HUES64 (cell line): ENCODE data around the gene ATP9A.
"Not testable (repeated sequence)": the region's sequence is repeated elsewhere in the genome, so short reads cannot be mapped to it uniquely, and the experiment has no call there.

Experiments
- H3K27ac ChIP-seq: 2 replicates; pipeline ENCODE4 v1.7.0; 2013; ENCODE audit warnings: low read depth, low read length, inconsistent platforms
- H3K27me3 ChIP-seq: 2 replicates; pipeline ENCODE4 v1.6.1; 2013; ENCODE audit warnings: mild to moderate bottlenecking, low read length; ENCODE audit not compliant: insufficient read depth
- H3K36me3 ChIP-seq: 2 replicates; pipeline ENCODE4 v1.6.1; 2013; ENCODE audit warnings: mild to moderate bottlenecking, low read length; ENCODE audit not compliant: insufficient read depth
- H3K4me1 ChIP-seq: 2 replicates; pipeline ENCODE4 v1.6.1; 2013; ENCODE audit warnings: mild to moderate bottlenecking, low read length, moderate library complexity; ENCODE audit not compliant: insufficient read depth
- H3K4me3 ChIP-seq: 2 replicates; pipeline ENCODE4 v1.5.1; 2013; ENCODE audit warnings: mild to moderate bottlenecking, low read length, moderate library complexity
- H3K9ac ChIP-seq: 2 replicates; pipeline ENCODE4 v1.6.1; 2013; ENCODE audit warnings: mild to moderate bottlenecking, low read depth, low read length
- H3K9me3 ChIP-seq: 2 replicates; pipeline ENCODE4 v1.6.1; 2013; ENCODE audit warnings: low read depth, low read length; ENCODE audit not compliant: insufficient read depth
- WGBS: fragments of 150-250, 120-280 bp; methylation state at CpG from one replicate; pipeline ENCODE4 v1.1.7; 2013; ENCODE audit warnings: missing lambda C conversion rate; 5-methylcytosine and 5-hydroxymethylcytosine counted together

The ATP9A gene

GRCh38 chr20:51577432-51578144, 190.6 kb downstream of the ATP9A start:
- Histone ChIP-seq H3K9me3 (no peaks in the 10 kb centered on the region), H3K36me3 (no peaks in the 10 kb centered on the region), H3K9ac (no peak overlapping the region), H3K4me1 (no peaks in the 10 kb centered on the region), H3K4me3 (no peak overlapping the region), H3K27me3 (no peaks in the 10 kb centered on the region), H3K27ac (no peak overlapping the region)
- WGBS, result 95% methylated on average over 11 of the region's 11 CpGs

GRCh38 chr20:51575486-51575885, 192.7 kb downstream of the ATP9A start:
- Histone ChIP-seq H3K4me1 (no peaks in the 10 kb centered on the region), H3K4me3 (no peak overlapping the region), H3K36me3 (no peaks in the 10 kb centered on the region), H3K9ac (no peak overlapping the region), H3K27ac (no peak overlapping the region), H3K9me3 (no peaks in the 10 kb centered on the region), H3K27me3 (no peaks in the 10 kb centered on the region)
- 91% methylated on average over 2 of the region's 3 CpGs for WGBS

GRCh38 chr20:51574248-51575033, 193.7 kb downstream of the ATP9A start:
- no peak overlapping the region for H3K9ac ChIP-seq
- H3K9me3 ChIP-seq, result no peaks in the 10 kb centered on the region
- no peaks in the 10 kb centered on the region for H3K4me1 ChIP-seq
- no peak overlapping the region for H3K4me3 ChIP-seq
- H3K36me3 ChIP-seq, result no peaks in the 10 kb centered on the region
- H3K27me3 ChIP-seq, result no peaks in the 10 kb centered on the region
- WGBS, result 97% methylated on average over 6 of the region's 6 CpGs
- H3K27ac ChIP-seq, result no peak overlapping the region

GRCh38 chr20:51573576-51574243, 194.5 kb downstream of the ATP9A start:
- Histone ChIP-seq H3K9me3 (no peaks in the 10 kb centered on the region), H3K9ac (no peak overlapping the region), H3K27me3 (no peaks in the 10 kb centered on the region), H3K4me3 (no peak overlapping the region), H3K27ac (no peak overlapping the region), H3K36me3 (no peaks in the 10 kb centered on the region), H3K4me1 (no peaks in the 10 kb centered on the region)
- 91% methylated on average over 8 of the region's 8 CpGs for WGBS

- Histone ChIP-seq H3K9ac (no peak overlapping the region), H3K9me3 (no peaks in the 10 kb centered on the region), H3K4me3 (no peak overlapping the region), H3K36me3 (no peaks in the 10 kb centered on the region), H3K27me3 (no peaks in the 10 kb centered on the region), H3K27ac (no peak overlapping the region), H3K4me1 (no peaks in the 10 kb centered on the region)
- WGBS, result 95% methylated on average over 4 of the region's 4 CpGs
These were observed 196.8 kb downstream of the ATP9A start for GRCh38 chr20:51571460-51571794.

GRCh38 chr20:51570739-51571459, 197.3 kb downstream of the ATP9A start:
- H3K27ac ChIP-seq, result no peak overlapping the region
- no peaks in the 10 kb centered on the region for H3K36me3 ChIP-seq
- H3K27me3 ChIP-seq, result no peaks in the 10 kb centered on the region
- H3K9me3 ChIP-seq, result no peaks in the 10 kb centered on the region
- no peak overlapping the region for H3K4me3 ChIP-seq
- H3K4me1 ChIP-seq, result no peaks in the 10 kb centered on the region
- H3K9ac ChIP-seq, result no peak overlapping the region
- 82% methylated on average over 16 of the region's 16 CpGs for WGBS

GRCh38 chr20:51569815-51570738, 198.1 kb downstream of the ATP9A start:
- Histone ChIP-seq H3K9ac (no peak overlapping the region), H3K36me3 (no peaks in the 10 kb centered on the region), H3K27ac (no peak overlapping the region), H3K4me3 (no peak overlapping the region), H3K9me3 (no peaks in the 10 kb centered on the region), H3K27me3 (no peaks in the 10 kb centered on the region), H3K4me1 (no peaks in the 10 kb centered on the region)
- 92% methylated on average over 25 of the region's 25 CpGs for WGBS

GRCh38 chr20:51568533-51568932, 199.7 kb downstream of the ATP9A start:
- H3K4me1 ChIP-seq, H3K4me3 ChIP-seq, H3K27ac ChIP-seq, H3K9me3 ChIP-seq, H3K9ac ChIP-seq, H3K36me3 ChIP-seq: not testable (repeated sequence)
- 89% methylated on average over 2 of the region's 3 CpGs for WGBS
- peaks cover 15% of the 10 kb centered on the region for H3K27me3 ChIP-seq

- Histone ChIP-seq H3K4me1 (peaks cover 6% of the 10 kb centered on the region; the same call in 1 of the 2 replicates), H3K27me3 (peaks cover 24% of the 10 kb centered on the region), H3K9ac (no peak overlapping the region), H3K27ac (no peak overlapping the region), H3K4me3 (no peak overlapping the region), H3K9me3 (no peaks in the 10 kb centered on the region), H3K36me3 (no peaks in the 10 kb centered on the region)
- 94% methylated on average over 5 of the region's 5 CpGs for WGBS
These were observed 200.6 kb downstream of the ATP9A start for GRCh38 chr20:51567622-51568021.

GRCh38 chr20:51566594-51566993, 201.6 kb downstream of the ATP9A start:
- Histone ChIP-seq H3K27ac (no peak overlapping the region), H3K9ac (no peak overlapping the region), H3K27me3 (peaks cover 34% of the 10 kb centered on the region), H3K9me3 (no peaks in the 10 kb centered on the region), H3K36me3 (no peaks in the 10 kb centered on the region), H3K4me3 (no peak overlapping the region), H3K4me1 (peaks cover 6% of the 10 kb centered on the region)
- 91% methylated on average over 2 of the region's 4 CpGs for WGBS
